DMS 273 (cell line): ENCODE results near the gene BCAS3.
"Not testable (repeated sequence)": the region's sequence is repeated elsewhere in the genome, so short reads cannot be mapped to it uniquely, and the experiment has no call there.

ENCODE experiments used
- DNase-seq: peaks from one replicate; lab custom pipeline; 2025; ENCODE audit not compliant: unreplicated experiment; lab: John Stamatoyannopoulos, UW

The BCAS3 gene

DNA sequence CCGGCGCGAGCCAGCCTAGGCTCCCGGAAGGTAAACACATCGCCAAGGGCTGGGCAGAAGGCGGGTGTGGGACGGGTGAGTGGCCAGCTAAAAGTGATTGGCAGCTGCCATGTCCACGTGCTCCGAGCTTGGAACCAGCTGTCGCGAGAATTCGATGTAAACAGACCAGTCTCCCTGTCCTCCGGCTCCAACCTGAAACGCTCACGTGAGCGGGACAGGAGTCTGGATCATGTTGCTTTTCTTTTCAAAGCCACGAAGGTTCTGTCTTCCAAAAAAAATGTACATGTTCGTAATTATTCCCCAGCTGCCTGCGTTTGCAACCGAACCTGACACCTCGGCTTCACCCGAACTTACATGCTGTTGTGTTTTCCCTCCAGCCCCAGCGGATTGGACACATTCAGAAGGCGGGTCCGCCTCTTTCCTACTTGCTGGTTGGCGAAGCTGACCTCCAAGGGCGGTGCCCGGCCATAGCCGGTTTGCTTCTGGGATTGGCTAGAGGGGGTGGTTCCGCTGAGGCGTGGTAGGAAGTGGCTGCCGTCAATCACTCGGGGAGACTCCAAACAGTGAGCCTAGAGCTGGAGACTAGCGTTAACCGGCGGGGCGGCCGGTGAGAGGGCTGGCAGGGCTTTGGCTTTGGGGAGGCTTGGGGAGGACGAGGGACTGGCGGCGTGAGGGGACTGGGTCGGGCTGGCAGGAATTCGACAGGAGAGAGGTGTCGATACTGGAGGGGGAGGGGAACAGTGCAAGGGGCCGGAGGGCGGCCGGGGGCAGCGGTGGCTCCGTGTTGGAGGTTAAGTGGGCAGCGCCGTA, at the start of gene BCAS3:
Gene BCAS3 (plus strand): TSS at position 544 of the 810 bp plus-strand sequence.
- DNase-seq: peak; percentile 99

DNA sequence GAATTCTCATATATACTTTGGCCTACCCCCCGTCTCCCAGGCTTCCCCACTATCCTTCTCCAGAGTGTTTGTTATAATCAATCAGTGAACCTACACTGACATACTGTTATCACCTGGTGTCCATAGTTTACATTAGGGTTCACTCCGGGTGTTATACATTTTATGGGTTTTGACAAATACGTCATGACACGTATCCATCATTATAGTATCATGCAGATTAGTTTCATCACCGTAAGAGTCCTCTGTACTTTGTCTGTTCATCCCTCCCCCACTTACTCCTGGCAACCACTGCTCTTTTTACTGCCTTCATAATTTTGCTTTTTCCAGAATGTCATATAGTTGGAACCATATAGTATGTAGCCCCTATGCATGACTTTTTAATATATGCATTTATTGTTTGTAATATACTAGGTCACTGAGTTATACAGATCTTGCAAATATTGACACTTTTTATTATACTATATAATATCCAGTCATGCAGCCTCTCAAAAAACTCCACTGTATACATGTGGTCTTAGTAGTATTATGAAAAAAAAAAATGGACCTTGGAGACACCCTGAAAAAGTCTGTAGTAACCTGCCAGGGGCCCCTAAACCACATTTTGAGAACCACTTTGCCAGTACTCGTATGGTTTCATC, 49.3 kb upstream of the BCAS3 start:
- no peak for DNase-seq

DNA sequence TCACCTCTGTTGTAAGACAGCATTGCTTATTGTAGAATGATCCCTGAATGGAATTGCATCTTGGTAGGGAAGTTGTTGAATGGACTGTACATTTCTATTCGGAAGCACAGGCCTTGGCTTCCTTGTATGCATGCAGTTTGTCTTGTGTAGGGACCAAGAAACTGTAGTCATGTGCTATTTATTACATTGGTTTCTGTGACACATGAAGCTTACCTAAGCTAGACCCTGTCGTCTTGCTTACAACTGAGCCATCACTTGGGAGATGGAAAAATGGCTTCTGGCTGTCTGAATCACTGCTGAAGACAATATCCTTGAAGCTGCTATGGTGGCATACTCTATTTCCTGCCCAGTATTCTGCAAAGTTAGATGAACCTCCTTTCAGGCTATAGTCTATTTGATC, 48.5 kb upstream of the BCAS3 start:
- DNase-seq: no peak

DNA sequence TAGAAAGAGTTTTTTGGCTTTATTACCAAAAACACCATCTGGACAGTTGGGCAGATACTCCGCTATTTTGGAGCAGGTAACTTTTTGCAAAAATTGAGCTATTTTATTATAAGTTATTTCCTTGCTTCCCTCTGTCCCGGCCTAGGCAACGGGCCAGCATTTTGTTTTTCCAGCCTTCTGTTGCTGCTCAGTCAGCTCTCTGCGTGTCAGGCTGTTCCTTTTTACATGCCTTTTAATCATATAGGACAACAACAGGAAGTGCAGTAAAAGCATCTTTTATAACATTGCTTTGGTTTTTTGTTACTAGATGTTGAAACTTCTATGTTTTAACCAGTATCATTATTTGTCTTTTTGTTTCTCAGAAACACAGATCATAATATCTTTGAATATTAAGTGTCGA, 47.3 kb upstream of the BCAS3 start:
- DNase-seq: peak; percentile 74

DNA sequence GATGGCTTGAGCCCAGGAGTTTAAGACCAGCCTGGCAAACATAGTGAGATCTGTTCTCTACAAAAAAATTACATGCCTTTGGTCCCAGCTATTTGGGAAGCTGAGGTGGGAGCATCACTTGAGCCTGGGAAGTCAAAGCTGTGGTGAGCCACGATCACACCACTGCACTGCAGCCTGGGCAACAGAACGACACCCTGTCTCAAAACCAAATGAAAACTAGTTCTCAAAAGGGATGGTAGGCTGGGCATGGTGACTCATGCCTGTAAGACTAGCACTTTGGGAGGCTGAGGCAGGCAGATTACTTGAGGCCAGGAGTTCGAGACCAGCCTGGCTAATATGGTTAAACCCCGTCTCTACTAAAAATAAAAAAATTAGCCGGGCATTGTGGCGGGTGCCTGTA, 46.5 kb upstream of the BCAS3 start:
- DNase-seq: no peak

DNA sequence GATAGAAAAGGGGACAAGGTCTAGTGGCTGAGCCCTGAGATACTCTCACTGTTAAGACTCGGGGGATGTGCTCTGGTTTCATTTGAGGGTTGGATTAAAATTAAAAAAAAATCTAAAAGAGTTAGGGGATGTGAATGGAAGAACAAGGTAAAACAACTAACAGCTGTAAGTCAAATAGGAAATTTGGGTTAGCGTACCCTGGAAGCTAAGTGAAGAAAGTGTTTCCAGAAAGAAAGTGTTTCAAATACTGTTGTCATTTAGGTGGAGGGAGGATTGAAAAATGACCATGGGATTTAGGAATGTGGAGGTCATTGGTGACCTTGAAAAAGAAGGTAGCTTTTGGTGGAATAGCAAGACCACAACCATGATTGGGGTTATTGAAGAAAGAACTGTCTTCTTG, 40.0 kb upstream of the BCAS3 start:
- no peak for DNase-seq

DNA sequence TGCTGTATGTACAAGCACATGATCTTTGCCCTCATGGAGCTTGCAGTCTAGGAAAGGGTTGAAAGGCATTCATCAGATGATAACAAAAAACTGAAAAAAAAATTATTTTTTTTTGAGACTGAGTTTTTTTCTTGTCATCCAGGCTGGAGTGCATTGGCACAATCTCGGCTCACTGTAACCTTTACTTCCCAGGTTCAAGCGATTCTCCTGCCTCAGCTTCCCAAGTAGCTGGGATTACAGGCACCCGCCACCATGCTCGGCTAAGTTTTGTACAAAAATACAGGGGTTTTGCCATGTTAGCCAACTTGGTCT, 38.7 kb upstream of the BCAS3 start:
- DNase-seq: no peak

DNA sequence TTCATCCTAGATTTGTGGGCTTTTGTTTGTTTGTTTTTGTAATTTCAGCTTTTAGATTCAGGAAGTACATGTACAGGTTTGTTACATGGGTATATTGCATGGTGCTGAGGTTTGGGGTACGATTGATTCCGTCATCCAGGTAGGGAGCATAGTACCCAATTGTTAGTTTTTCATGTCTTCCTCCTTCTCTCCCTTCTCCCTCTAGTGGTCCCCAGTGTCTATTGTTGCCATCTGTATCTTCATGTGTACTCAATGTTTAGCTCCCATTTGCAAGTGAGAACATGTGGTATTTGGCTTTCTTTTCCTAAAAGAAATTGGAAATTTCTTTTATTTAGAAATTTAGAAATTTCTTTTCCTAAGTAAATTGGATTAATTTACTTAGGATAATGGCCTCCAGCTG, 37.1 kb upstream of the BCAS3 start:
- peak; percentile 44 for DNase-seq

DNA sequence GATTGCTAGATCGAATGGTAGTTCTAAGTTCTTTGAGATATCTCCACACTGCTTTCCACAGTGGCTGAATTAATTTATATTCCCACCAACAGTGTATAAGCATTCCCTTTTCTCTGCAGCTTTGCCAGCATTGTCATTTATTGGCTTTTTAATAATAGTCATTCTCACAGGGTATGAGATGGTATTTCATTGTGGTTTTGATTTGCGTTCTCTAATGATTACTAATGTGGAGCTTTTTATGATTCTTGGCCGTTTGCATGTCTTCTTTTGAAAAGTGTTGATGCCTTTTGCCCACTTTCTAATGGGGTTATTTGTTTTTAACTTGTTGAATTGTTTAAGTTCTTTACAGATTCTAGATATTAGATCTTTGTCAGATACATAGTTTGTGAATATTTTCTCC, 36.5 kb upstream of the BCAS3 start:
- no peak for DNase-seq

DNA sequence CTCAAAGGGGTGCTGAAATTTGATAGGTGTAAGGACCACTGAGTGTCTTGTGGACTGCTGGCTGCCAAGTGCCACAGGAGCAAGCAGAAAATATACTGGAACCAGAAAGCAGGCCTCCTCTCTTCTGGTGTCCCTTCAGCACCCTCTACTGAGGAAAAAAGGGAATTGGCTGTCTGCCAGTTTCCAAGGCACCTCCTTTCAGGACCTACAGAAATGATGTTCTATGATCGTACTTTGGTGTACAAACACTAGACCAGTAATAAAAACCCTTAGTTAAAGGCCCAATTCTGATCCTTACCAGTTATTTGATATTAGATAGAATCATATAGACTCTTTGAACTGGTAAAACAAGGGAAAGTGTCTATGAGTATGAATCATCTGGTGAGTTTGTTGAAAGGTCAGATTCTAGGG, 35.8 kb upstream of the BCAS3 start:
- DNase-seq: peak; percentile 91

DNA sequence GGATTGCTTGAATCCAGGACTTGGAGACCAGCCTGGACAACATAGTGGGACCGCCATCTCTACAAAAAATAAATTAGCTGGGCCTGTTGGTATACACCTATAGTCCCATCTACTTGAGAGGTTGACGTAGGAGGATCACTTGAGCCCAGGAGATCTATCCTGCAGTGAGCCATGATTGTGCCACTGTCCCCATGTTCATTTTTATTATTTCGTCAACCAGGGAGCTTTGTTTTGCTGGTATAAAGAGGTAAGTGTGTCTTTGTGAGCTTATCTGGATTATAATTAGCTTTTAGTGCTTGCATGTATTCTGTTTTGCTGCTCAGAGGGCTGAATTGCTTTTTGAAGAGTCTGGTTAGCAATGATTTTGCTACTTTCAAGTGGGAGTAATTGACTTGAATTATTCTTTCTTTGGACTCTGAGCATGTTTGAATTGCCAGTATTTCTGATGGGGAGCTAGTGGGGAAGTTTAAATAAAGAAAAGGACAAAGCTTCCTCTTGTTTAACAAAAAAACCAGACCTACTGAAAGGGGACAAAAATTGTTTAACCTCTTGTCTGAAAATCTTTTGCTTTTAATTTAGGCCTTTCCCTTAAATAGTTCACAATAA, 31.6 kb upstream of the BCAS3 start:
- DNase-seq: no peak

DNA sequence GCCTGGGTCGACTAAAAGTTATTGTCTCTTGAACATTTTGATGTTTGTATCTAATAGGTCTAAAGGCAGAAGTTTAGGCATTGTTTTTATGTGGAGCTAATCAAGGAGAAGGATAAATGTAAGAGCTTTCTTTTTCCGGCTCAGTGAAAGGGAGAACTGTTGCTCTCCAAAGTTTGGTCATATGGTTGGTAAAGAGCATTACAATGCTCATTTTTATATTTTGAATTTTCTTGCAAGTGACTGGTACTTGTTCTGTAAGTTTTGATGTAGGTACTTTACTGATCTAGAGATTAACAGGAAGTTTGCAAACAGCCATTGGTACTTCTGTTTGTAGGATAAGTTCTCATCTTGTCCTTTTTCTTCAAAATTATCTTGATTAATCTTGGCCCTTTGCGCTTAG, 30.9 kb upstream of the BCAS3 start:
- no peak for DNase-seq

DNA sequence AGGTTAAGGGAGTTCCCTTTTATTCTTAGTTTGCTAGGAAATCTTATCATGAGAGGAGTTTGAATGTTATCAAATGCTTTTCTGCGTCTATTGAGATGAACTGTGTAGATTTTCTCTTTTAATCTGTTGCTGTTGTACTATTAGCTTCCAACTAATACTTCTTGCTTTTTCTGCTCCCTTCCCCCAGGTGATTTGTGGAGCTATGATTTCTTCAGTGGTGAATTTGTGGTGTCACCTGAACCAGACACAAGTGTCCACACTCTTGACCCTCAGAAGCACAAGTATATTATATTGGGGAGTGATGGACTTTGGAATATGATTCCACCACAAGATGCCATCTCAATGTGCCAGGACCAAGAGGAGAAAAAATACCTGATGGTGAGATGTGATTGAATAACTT, 29.9 kb upstream of the BCAS3 start:
- no peak for DNase-seq

DNA sequence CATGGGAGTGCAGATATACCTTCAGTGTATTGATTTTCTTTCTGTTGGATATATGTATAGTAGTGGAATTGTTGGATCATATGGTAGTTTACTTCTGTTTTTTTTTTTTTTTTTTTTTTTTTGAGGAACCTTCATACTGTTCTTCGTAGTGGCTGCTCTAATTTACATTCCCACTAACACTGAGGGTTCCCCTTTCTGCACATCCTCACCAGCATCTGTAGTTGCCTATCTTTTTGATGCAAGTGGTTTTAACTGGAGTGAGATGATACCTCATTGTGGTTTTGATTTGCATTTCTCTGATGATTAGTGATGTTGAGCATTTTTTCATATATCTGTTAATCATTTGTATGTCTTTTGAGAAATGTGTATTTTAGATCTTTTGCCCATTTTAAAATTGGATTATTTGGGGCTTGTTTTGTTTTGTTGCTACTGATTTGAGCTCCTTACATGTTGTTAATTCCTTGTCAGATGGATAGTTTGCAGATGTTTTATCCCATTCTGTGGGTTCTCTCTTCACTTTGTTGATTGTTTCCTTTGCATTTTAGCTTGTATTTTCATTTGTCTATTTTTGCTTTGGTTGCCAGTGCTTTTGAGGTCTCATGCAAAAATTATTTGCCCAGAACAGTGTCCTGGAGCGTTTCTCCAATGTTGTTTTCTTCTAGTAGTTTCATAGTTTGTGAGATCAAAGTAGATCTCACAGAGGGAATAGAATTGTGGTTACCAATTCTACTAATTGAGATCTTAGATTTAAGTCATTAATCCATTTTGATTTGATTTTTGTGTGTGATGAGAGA, 25.0 kb upstream of the BCAS3 start:
- no peak for DNase-seq

DNA sequence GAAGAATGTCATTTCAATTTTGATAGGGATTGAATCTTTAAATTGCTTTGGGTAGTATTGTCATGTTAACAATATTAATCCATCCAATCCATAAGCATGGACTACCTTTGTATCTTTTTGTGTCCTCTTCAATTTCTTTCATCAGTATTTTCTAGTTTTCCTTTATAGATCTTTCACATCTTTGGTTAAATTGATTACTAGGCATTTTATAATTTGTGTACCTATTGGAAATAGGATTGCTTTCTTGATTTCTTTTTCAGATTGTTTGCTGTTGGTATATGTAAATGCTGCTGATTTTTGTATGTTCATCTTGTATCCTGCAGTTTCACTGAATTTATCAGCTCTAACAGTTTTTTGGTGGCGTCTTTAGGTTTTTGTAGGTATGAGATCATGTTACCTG, 24.1 kb upstream of the BCAS3 start:
- DNase-seq: no peak

DNA sequence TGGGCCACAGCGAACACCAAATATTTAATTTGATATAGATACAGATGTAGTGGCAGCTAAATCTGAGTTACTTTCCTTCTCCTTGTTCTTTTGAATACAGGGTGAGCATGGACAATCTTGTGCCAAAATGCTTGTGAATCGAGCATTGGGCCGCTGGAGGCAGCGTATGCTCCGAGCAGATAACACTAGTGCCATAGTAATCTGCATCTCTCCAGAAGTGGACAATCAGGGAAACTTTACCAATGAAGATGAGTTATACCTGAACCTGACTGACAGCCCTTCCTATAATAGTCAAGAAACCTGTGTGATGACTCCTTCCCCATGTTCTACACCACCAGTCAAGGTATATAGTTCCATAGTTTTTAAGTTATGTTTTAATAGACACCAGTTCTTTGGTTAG, 21.2 kb upstream of the BCAS3 start:
- DNase-seq: no peak

DNA sequence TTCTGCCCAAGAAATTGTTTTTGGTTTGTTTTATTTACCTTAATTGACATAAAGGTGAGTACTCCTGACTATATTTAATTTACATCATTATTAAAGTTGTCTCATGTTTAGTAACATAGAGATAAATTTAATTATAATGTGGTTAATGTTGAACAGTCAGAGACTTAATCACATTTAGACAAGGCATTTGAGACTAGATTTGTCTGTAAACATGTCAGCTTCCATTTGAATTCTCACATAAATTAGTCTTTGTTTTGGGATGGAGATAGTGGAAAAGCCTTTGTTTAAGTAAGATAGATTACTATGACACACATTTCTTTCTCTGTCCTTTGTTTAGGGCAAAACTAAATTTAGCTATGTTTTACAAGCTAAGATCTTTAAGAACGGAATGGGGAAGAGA, 18.5 kb upstream of the BCAS3 start:
- DNase-seq: no peak

DNA sequence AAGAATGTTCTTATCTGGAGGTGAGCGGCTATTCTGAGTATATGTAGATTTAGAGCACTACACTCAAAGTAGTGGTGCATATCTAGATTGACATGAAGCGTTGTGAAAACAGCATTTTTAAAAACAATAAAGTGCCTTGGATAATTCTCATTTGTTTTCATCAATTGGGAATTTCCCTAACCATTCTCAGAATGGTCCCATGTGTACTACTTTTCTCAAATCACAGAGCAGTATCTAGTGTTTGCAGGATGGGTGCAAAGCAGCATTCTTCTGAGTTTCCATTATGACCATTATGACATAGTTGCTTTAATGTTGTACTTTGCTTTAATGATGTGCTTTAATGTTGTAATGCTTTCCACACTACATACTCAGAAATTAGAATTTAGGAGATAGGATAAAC, 16.2 kb upstream of the BCAS3 start:
- DNase-seq: no peak

DNA sequence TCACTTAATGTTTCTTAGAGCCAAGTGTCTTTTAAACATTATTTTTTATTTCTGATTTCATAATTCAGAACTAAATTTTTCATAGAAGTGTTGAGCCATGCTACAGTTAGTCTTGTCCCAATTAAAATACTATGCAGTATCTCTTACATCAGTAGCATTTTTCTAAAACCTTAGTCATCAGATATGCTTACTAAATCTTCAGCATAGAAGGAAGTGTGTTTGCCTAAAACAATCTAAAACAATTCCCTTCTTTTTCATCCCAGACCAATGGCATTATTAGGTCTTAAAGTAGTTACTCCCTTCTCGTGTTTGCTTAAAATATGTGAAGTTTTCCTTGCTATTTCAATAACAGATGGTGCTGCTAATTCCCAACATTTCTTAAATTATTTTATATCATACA, 13.6 kb upstream of the BCAS3 start:
- no peak for DNase-seq

DNA sequence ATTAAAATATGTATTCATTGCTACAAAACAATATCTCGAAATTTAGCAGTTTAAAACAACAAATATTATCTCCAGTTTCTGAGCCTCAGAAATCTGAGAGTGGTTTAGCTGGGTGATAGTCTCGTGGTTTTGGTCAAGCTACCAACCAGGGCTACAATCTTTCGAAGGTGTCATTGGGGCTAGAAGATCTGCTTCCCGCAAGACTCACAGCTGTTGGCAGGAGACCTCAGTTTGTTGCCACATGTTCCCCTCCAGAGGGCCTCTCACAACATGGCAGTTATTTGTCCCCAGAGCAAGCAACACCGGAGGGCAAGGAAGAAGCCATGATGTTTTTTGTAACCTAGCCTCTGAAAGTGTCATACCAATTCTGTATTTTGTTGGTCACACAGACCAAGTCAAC, 12.0 kb upstream of the BCAS3 start:
- no peak for DNase-seq

DNA sequence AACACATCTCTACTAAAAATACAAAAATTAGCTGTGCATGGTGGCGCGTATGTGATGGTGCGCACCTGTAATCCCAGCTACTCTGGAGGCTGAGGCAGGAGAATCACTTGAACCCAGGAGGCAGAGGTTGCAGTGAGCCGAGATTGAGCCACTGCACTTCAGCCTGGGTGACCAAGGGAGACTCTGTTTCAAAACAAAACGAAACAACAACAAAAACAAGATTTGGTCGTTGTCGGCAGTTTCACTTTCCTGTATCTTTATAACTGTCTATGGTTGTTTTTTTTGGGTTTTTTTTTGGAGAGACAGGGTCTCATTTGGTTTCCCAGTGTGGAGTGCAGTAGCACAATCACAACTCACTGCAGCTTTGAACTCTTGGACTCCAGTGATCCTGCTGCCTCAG, 8.9 kb upstream of the BCAS3 start:
- DNase-seq: not testable (repeated sequence)

DNA sequence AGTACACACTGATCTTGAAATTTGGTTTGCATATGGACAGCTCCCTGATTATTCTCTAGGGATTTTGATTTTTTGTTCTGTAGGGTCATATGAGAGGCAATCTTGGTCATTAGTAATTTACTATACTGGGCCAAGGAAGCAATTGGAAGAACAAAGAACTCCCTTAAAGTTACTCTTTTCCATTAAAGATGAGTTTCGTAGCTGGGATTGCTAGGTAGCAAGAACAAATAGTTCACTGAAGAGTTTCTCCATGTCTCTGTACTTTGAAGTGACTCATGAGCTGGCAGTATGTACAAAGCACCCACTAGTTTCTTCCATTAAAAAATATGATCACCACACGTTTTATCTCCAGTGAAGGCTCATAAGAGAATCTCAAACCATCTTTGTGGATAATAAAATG, 6.2 kb upstream of the BCAS3 start:
- no peak for DNase-seq
